Effector memory CD4-positive, alpha-beta T cell (primary cell): ENCODE measurements around the gene REV1.

Experiments
- DNase-seq, 3 donors: peaks; one replicate each; pipeline ENCODE4 v3.0.0-alpha.2; 2020
- H3K27ac ChIP-seq: 2 replicates; pipeline ENCODE4 v1.7.0; 2013; ENCODE audit warnings: mild to moderate bottlenecking, low read length, moderate library complexity; ENCODE audit not compliant: insufficient read depth, poor library complexity, severe bottlenecking
- H3K27me3 ChIP-seq: replicated peaks from 2 replicates; pipeline ENCODE4 v1.7.0; 2013; ENCODE audit warnings: mild to moderate bottlenecking, low read length; ENCODE audit not compliant: insufficient read depth, control insufficient read depth, poor library complexity, severe bottlenecking
- H3K36me3 ChIP-seq: 2 replicates; pipeline ENCODE4 v1.7.0; 2013; ENCODE audit warnings: mild to moderate bottlenecking, low read length, moderate library complexity; ENCODE audit not compliant: control insufficient read depth, insufficient read depth
- H3K4me1 ChIP-seq: 2 replicates; pipeline ENCODE4 v1.7.0; 2013; ENCODE audit warnings: low read length, mild to moderate bottlenecking; ENCODE audit not compliant: control insufficient read depth, insufficient read depth, poor library complexity, severe bottlenecking
- H3K4me3 ChIP-seq: 2 replicates; pipeline ENCODE4 v1.7.0; 2013; ENCODE audit warnings: low read length, low read depth, mild to moderate bottlenecking; ENCODE audit not compliant: insufficient read depth, poor library complexity, severe bottlenecking
- H3K9me3 ChIP-seq: 2 replicates; pipeline ENCODE4 v1.7.0; 2013; ENCODE audit warnings: mild to moderate bottlenecking, low read length, moderate library complexity; ENCODE audit not compliant: control insufficient read depth

The REV1 gene

DNA sequence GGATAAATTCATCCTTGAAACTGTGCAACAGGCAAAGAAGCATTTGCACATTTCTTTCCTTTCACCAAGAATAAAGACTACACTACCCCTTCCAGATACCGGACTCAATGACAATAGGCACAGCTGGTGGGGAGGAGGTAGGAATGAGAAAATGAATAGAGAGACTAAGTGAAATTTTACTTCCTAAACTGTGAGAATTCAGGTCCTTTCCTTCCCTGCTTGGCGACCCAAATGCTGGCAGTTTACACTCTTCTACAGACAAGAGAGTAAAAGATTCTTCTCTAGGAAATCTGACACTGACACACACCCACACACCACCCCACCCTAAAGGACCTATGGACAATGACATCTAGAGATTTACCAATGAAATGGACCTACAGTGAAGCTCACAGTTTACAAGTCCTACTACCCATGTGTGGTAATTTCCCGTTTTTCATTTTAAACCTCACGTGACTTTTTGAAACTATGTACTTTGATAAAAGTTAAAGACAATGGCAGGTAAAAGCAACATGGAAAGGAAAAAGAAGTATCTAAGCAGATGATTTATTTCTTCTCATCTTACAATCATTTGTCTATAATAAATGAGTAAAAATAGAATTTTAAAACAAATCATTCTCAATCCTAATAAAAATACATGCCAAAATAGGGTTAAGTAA lies 27.9 kb downstream of the REV1 start:
- Histone ChIP-seq H3K9me3 (no peaks in the 10 kb centered on the region), H3K36me3 (peaks cover 31% of the 10 kb centered on the region), H3K4me1 (no peaks in the 10 kb centered on the region), H3K27me3 (no peaks in the 10 kb centered on the region), H3K4me3 (no peak overlapping the region), H3K27ac (no peak overlapping the region)
- no peak for DNase-seq

DNA sequence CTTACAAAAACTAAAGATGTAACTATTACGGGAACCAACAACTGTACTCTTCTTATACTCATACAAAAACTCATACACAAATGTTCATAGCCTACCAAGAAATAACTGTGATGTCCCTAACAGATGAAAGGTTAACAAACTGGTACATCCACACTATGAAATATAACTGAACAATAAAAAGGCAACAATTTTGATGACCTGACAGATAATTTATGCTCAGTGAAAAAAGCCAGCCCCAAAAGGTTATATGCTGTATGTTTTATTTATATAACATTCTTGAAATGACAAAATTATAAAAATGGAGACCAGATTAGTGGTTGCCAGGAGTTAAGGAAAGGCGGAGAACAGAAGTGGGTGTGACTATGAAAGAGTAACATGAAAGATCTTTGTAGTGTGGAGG lies 31.3 kb downstream of the REV1 start:
- no peak overlapping the region for H3K27ac ChIP-seq
- no peak for DNase-seq
- H3K27me3 ChIP-seq, result no peaks in the 10 kb centered on the region
- peaks cover 44% of the 10 kb centered on the region for H3K36me3 ChIP-seq
- H3K4me3 ChIP-seq, result no peak overlapping the region
- H3K9me3 ChIP-seq, result no peaks in the 10 kb centered on the region
- no peaks in the 10 kb centered on the region for H3K4me1 ChIP-seq

DNA sequence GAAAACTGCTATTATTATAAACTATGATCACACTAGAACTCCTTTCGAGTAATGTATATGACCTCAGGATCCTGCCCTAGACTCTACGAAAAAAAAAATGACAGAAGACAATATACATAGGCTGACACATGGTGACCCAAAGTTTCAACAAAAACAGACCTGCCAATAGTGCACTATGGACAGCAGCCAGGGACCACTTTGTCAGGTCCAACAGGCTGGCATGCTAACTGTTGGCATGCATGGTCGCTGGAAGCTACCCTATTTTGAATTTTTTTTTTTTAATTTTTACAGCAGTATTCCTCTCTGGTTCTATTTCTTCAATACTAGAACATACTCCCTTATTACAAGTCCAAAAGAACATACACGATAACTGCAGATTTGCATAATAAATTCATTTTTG lies 38.1 kb downstream of the REV1 start:
- H3K9me3 ChIP-seq, result no peaks in the 10 kb centered on the region
- H3K4me3 ChIP-seq, result no peak overlapping the region
- H3K36me3 ChIP-seq, result peaks cover 38% of the 10 kb centered on the region
- DNase-seq, result no peak
- H3K4me1 ChIP-seq, result no peaks in the 10 kb centered on the region
- H3K27me3 ChIP-seq, result no peaks in the 10 kb centered on the region
- H3K27ac ChIP-seq, result no peak overlapping the region

DNA sequence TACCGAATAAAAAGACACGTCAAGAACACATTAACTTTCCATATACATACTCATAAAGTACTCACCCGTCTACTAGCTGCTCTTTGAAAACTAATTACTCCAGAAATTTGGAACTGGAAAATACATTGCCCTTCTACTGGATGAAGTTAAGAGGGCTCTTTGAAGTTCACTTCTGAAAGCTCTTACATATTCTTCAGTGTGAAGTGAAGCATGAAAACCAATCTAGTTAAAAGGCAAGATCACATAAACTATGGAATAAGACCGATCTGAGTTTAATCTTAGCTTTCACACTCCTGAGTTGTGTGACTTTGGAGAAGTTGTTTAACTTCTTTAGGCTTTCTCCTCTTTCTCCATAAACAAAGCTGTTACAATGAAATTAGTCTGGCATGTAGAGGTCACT lies 38.5 kb downstream of the REV1 start:
- no peaks in the 10 kb centered on the region for H3K27me3 ChIP-seq
- no peak overlapping the region for H3K27ac ChIP-seq
- H3K4me1 ChIP-seq, result no peaks in the 10 kb centered on the region
- H3K36me3 ChIP-seq, result peaks cover 34% of the 10 kb centered on the region
- no peak overlapping the region for H3K4me3 ChIP-seq
- no peak for DNase-seq
- H3K9me3 ChIP-seq, result no peaks in the 10 kb centered on the region

DNA sequence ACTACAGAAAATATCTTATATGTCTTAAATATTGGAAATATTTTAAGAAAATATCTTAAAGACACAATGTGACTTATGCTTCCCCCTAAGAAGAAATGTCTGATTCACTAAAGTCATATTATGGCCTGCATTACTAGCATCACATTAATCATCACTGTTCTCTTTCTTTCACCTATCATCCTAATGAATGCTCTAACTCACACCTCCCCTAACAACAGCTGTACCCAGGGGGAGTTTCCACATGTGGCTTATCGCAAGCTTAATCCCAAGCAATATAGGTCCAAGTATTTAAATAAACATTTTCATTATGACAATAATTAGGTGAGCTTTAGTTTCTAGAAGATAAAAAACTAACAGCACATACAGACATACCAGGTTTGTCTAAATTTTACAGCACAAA lies 39.6 kb downstream of the REV1 start:
- Histone ChIP-seq H3K9me3 (no peaks in the 10 kb centered on the region), H3K4me3 (no peak overlapping the region), H3K27ac (no peak overlapping the region), H3K4me1 (no peaks in the 10 kb centered on the region), H3K36me3 (peaks cover 28% of the 10 kb centered on the region), H3K27me3 (no peaks in the 10 kb centered on the region)
- DNase-seq, result no peak

DNA sequence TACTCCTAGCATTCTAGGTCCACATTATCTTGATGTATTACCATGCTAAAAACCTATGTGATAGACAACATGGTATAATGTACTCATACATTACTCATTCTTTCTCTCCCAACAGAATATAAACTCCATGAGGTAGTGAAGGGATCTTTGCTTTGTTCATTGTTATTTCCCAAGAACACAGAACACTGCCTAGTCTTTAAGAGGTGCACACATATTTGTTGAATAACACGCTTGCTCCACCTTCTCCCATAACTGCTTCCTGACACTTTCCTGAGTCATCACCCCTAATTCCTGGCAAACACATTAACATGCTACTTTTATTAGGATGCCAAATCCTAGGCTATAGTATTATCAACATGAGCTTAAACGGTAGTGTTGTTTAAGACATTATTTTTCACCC lies 41.3 kb downstream of the REV1 start:
- H3K4me1 ChIP-seq, result no peaks in the 10 kb centered on the region
- no peak overlapping the region for H3K27ac ChIP-seq
- no peaks in the 10 kb centered on the region for H3K9me3 ChIP-seq
- H3K4me3 ChIP-seq, result no peak overlapping the region
- no peaks in the 10 kb centered on the region for H3K27me3 ChIP-seq
- no peak for DNase-seq
- H3K36me3 ChIP-seq, result peaks cover 28% of the 10 kb centered on the region

DNA sequence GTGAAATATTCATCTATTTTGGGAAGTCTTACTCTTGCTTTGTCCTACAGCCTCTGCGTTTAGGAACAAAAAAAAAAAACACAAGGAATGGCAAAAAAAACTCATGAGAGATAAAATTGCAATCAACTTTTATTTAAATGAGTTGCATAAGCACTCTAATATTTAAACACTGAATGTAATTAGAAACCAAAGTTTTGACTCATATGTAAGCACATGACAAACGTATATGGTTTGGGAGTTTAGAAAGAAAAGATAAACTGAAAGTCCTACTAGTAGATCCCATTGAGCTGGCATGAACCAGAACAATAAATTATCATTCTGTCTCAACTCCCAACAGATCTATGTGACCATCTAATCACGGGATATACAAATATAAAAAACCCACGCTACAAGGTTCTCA lies 44.8 kb downstream of the REV1 start:
- H3K4me1 ChIP-seq, result no peaks in the 10 kb centered on the region
- H3K27me3 ChIP-seq, result no peaks in the 10 kb centered on the region
- DNase-seq, result no peak
- H3K9me3 ChIP-seq, result no peaks in the 10 kb centered on the region
- no peak overlapping the region for H3K4me3 ChIP-seq
- peaks cover 19% of the 10 kb centered on the region for H3K36me3 ChIP-seq
- no peak overlapping the region for H3K27ac ChIP-seq

DNA sequence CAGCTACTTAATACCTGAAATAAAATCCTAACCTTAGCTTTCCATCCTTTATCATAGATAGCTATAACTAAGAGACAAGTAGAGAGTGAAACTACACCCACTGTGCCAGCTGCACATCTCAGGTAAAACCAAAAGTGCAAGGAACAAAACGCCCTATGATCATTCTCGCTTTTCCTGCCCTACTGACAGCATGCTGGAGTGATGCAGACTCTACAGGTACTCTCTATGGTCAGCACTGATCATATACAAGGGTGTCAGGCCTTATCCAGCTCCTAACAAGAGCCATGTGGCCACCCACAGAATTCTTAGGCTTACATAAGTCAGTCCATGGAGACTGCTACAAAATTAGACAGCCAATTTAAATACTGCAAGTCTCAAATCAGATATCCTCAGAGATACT lies 45.6 kb downstream of the REV1 start:
- DNase-seq, result no peak
- H3K27me3 ChIP-seq, result no peaks in the 10 kb centered on the region
- no peaks in the 10 kb centered on the region for H3K4me1 ChIP-seq
- H3K4me3 ChIP-seq, result no peak overlapping the region
- peaks cover 21% of the 10 kb centered on the region for H3K36me3 ChIP-seq
- no peak overlapping the region for H3K27ac ChIP-seq
- H3K9me3 ChIP-seq, result no peaks in the 10 kb centered on the region

DNA sequence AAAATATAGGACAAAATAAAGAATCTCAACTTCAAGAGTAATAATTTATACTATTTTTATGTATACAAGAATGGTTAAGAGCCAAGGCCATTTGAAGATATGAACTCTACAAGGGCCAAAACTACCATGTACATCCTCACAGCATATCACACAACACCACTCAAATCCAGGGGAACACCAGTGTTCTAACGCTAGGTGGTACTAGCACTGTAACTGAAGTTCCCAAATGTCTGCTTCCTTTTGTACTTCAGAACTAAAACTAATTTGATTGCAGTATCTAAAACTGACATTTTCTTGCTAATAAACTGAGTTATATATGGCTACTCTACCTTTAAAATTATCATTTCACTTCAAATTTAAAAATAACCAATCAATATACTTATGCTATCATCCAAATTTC lies 47.0 kb downstream of the REV1 start:
- Histone ChIP-seq H3K4me3 (no peak overlapping the region), H3K4me1 (no peaks in the 10 kb centered on the region), H3K27me3 (no peaks in the 10 kb centered on the region), H3K27ac (no peak overlapping the region), H3K9me3 (no peaks in the 10 kb centered on the region), H3K36me3 (peaks cover 21% of the 10 kb centered on the region)
- no peak for DNase-seq

DNA sequence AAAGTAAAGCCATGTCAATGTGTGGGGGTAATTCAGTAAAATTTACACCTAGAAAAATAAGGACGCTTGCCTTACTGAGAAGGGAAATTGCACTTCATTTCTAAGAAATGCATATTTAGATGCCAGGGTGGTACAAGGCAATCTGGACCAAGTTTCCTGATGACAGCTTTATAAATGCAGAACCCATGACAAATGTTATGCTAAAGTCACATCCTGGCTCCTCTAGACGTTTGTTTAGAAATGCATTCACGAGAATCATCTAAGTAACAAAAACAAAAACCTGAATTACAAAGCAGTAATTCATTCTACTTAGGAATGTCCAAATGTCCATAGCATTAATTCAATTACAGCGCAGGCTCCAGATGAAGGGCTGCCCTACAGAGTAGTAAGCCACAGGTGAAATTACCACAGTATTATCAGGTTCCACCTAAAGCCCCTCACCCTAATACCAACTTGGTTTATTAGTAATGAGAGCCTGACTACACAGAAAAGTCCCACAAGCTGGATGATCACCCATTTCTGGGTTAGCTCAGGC lies 49.8 kb downstream of the REV1 start:
- H3K36me3 ChIP-seq, result peaks cover 22% of the 10 kb centered on the region
- no peak overlapping the region for H3K27ac ChIP-seq
- H3K4me3 ChIP-seq, result no peak overlapping the region
- H3K4me1 ChIP-seq, result no peaks in the 10 kb centered on the region
- no peaks in the 10 kb centered on the region for H3K9me3 ChIP-seq
- DNase-seq, result no peak
- H3K27me3 ChIP-seq, result no peaks in the 10 kb centered on the region
